Osteoblast (primary cell): ENCODE data around the gene CPT1C. TPM values are rescaled to one million over a fixed set of nuclear protein-coding genes. Genes with fewer than 3 reads are reported as not detected.

ENCODE experiments used
- DNase-seq: peaks from one replicate; pipeline ENCODE4 v3.0.0; 2011; ENCODE audit warnings: low spot score, mixed read lengths; ENCODE audit not compliant: insufficient read length; ENCODE audit errors: missing footprints
- H2AFZ ChIP-seq: 2 replicates; pipeline ENCODE4 v1.6.0; 2011; ENCODE audit warnings: mild to moderate bottlenecking, low read length
- H3K27ac ChIP-seq: 2 replicates; pipeline ENCODE4 v1.5.1; 2011; ENCODE audit warnings: mild to moderate bottlenecking, low read depth, low read length, moderate library complexity
- H3K27me3 ChIP-seq: 2 replicates; pipeline ENCODE4 v1.6.0; 2012; ENCODE audit warnings: mild to moderate bottlenecking, control low read depth, inconsistent platforms, low read length, moderate library complexity; ENCODE audit not compliant: insufficient read depth
- H3K36me3 ChIP-seq: 2 replicates; pipeline ENCODE4 v1.5.1; 2011; ENCODE audit warnings: mild to moderate bottlenecking, low read length, control low read depth, moderate library complexity; ENCODE audit not compliant: insufficient read depth
- H3K4me1 ChIP-seq: 2 replicates; pipeline ENCODE4 v1.5.1; 2011; ENCODE audit warnings: mild to moderate bottlenecking, low read length, control low read depth, moderate library complexity; ENCODE audit not compliant: insufficient read depth
- H3K4me2 ChIP-seq: 2 replicates; pipeline ENCODE4 v1.6.0; 2011; ENCODE audit warnings: mild to moderate bottlenecking, low read length; ENCODE audit not compliant: insufficient read depth
- H3K4me3 ChIP-seq: fragments of 200-600 bp; sonication (generic); 3 replicates; pipeline ENCODE4 v1.5.1; 2012; ENCODE audit warnings: mild to moderate bottlenecking, low read length, inconsistent platforms; ENCODE audit not compliant: insufficient read depth
- H3K79me2 ChIP-seq: 2 replicates; pipeline ENCODE4 v1.6.0; 2012; ENCODE audit warnings: mild to moderate bottlenecking, low read length, control low read depth, inconsistent platforms; ENCODE audit not compliant: insufficient read depth
- H3K9me3 ChIP-seq: 2 replicates; pipeline ENCODE4 v1.5.1; 2011; ENCODE audit warnings: low read depth, low read length, control low read depth
- H4K20me1 ChIP-seq: 2 replicates; pipeline ENCODE4 v1.6.0; 2012; ENCODE audit warnings: mild to moderate bottlenecking, low read length, control low read depth; ENCODE audit not compliant: insufficient read depth
- CTCF ChIP-seq: IDR thresholded peaks from 2 replicates; pipeline ENCODE4 v1.5.1; 2011; ENCODE audit warnings: mild to moderate bottlenecking, low read depth, low read length, moderate library complexity; ENCODE audit errors: extremely low read depth
- total RNA-seq: library from RNA; depleted of rRNA; stranded (reverse); fragments of >200 nt; gene quantifications from 2 replicates; pipeline ENCODE4 v1.2.3, GENCODE V29; 2012

The CPT1C gene
- total RNA-seq, 1 donor = 17.0 TPM

GRCh38 chr19:49704888-49705642 is 14.1 kb downstream of the CPT1C start:
- H3K27ac ChIP-seq = no peak overlapping the region
- H3K4me1 ChIP-seq = no peaks in the 10 kb centered on the region
- H3K79me2 ChIP-seq = no peaks in the 10 kb centered on the region
- H3K4me3 ChIP-seq = no peak overlapping the region
- no peaks in the 10 kb centered on the region for H3K27me3 ChIP-seq
- H3K9me3 ChIP-seq = no peaks in the 10 kb centered on the region
- peak; percentile 35 for DNase-seq
- TF ChIP-seq CTCF = no peak
- no peaks in the 10 kb centered on the region for H3K36me3 ChIP-seq
- H2AFZ ChIP-seq = no peak overlapping the region
- H4K20me1 ChIP-seq = no peaks in the 10 kb centered on the region
- no peak overlapping the region for H3K4me2 ChIP-seq

GRCh38 chr19:49705919-49706318 is 15.0 kb downstream of the CPT1C start:
- no peaks in the 10 kb centered on the region for H4K20me1 ChIP-seq
- no peak overlapping the region for H2AFZ ChIP-seq
- H3K36me3 ChIP-seq = no peaks in the 10 kb centered on the region
- no peaks in the 10 kb centered on the region for H3K79me2 ChIP-seq
- no peak for TF ChIP-seq CTCF
- H3K27me3 ChIP-seq = no peaks in the 10 kb centered on the region
- H3K27ac ChIP-seq = no peak overlapping the region
- peaks cover 3% of the 10 kb centered on the region for H3K4me1 ChIP-seq
- DNase-seq = peak; percentile 11
- H3K4me2 ChIP-seq = no peak overlapping the region
- no peaks in the 10 kb centered on the region for H3K9me3 ChIP-seq
- no peak overlapping the region for H3K4me3 ChIP-seq

- Histone ChIP-seq H3K4me1 (peaks cover 3% of the 10 kb centered on the region), H3K79me2 (no peaks in the 10 kb centered on the region), H3K27ac (peak overlapping the region; percentile 1), H3K4me3 (no peak overlapping the region), H3K9me3 (no peaks in the 10 kb centered on the region), H3K27me3 (no peaks in the 10 kb centered on the region), H3K36me3 (no peaks in the 10 kb centered on the region), H2AFZ (peak overlapping the region; percentile 31), H4K20me1 (no peaks in the 10 kb centered on the region), H3K4me2 (no peak overlapping the region)
- DNase-seq = peak; percentile 96
- no peak for TF ChIP-seq CTCF
Measured at GRCh38 chr19:49710372-49710951, 19.5 kb downstream of the CPT1C start.

GRCh38 chr19:49712397-49712859 is 21.5 kb downstream of the CPT1C start:
- Histone ChIP-seq H3K79me2 (no peaks in the 10 kb centered on the region), H3K27ac (no peak overlapping the region), H3K4me1 (peaks cover 3% of the 10 kb centered on the region), H3K27me3 (no peaks in the 10 kb centered on the region), H3K9me3 (no peaks in the 10 kb centered on the region), H3K4me2 (no peak overlapping the region), H4K20me1 (no peaks in the 10 kb centered on the region), H2AFZ (no peak overlapping the region), H3K4me3 (no peak overlapping the region), H3K36me3 (no peaks in the 10 kb centered on the region)
- DNase-seq = peak; percentile 87
- TF ChIP-seq CTCF = no peak
